Left ventricle myocardium inferior (tissue), 1 donor: ENCODE measurements around the gene TPM4. TPM values are rescaled to one million over a fixed set of nuclear protein-coding genes. Genes with fewer than 3 reads are reported as not detected.
A peak's percentile ranks its signal among the peaks of the same experiment; 100 is the strongest.
"Not testable (repeated sequence)": the region's sequence is repeated elsewhere in the genome, so short reads cannot be mapped to it uniquely, and the experiment has no call there.

Source experiments
- DNase-seq: peaks from one replicate; pipeline ENCODE4 v3.0.0-alpha.2; 2020
- H3K27ac ChIP-seq: fragments of 200-600 bp; replicated peaks from 2 replicates; pipeline ENCODE4 v1.8.0; 2021
- H3K27me3 ChIP-seq: fragments of 200-600 bp; 2 replicates; pipeline ENCODE4 v1.8.0; 2021; ENCODE audit warnings: low read depth
- H3K36me3 ChIP-seq: fragments of 200-600 bp; 2 replicates; pipeline ENCODE4 v1.8.0; 2021
- H3K4me1 ChIP-seq: fragments of 200-600 bp; 2 replicates; pipeline ENCODE4 v1.8.0; 2021
- H3K4me3 ChIP-seq: fragments of 200-600 bp; 2 replicates; pipeline ENCODE4 v1.8.0; 2021; ENCODE audit warnings: mild to moderate bottlenecking, moderate library complexity
- H3K9me3 ChIP-seq: fragments of 200-600 bp; replicated peaks from 2 replicates; pipeline ENCODE4 v1.8.0; 2021
- CTCF ChIP-seq: fragments of 200-600 bp; IDR thresholded peaks from 2 replicates; pipeline ENCODE4 v1.8.0; 2021; ENCODE audit warnings: antibody characterized with exemption, mild to moderate bottlenecking, borderline replicate concordance
- intact Hi-C: fragments of 100-400 bp; cut with micrococcal nuclease; formaldehyde crosslinking; loops from one replicate; pipeline ENCODE4 v1.11.0; 2022
- total RNA-seq: library from RNA; stranded (reverse); fragmentation: NEBNext Ultra II Directional; extraction: Animal tissue kit (Norgen Biotek cat#: 25700); gene quantifications from one replicate; pipeline ENCODE4 v1.2.1, GENCODE V29; 2021
- donor health status: DM: no; HTN: yes; CAD: no; lungs with severe emphysema.

The TPM4 gene
- total RNA-seq, 1 donor from 2014 or later: 69.6 TPM

GRCh38 chr19:16095071-16095571 is 18.8 kb downstream of the TPM4 start:
- Histone ChIP-seq H3K4me1 (no peaks in the 10 kb centered on the region), H3K36me3 (peaks cover 99% of the 10 kb centered on the region), H3K9me3 (no peaks in the 10 kb centered on the region), H3K27ac (peak overlapping the region; percentile 52), H3K27me3 (no peaks in the 10 kb centered on the region), H3K4me3 (no peak overlapping the region)
- intact Hi-C loops: no loop called here
- TF ChIP-seq CTCF: no peak
- DNase-seq: peak; percentile 31

DNA sequence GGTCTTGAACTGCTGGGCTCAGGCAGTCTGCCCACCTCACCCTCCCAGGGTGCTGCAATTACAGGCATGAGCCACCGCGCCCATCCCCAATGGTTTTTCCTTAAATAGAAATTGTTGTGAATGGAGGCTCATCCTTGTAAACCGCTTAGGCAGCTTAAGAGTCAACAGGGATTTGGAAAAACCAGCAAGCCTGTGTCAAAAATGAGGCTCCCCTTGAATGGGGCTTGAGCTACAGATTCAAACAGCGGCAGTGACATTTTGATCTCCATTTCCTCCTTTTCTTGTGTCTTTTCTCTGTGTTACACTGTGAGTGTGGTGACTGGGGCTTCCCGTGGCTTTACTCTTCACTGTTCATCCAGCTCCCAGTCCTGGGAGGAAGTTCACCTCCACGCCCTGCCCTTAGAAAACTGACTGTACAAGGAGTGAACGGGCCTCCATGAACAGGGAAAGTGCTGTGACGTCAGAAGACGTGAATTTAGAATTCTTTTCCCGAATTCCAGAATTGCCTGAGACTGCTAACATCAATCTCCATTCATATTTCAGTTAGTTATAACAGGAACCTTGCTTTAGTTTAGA is 20.1 kb downstream of the TPM4 start:
- H3K27ac ChIP-seq: no peak overlapping the region
- H3K9me3 ChIP-seq: no peaks in the 10 kb centered on the region
- no peaks in the 10 kb centered on the region for H3K4me1 ChIP-seq
- H3K4me3 ChIP-seq: no peak overlapping the region
- no peak for DNase-seq
- intact Hi-C loops: no loop called here
- no peak for TF ChIP-seq CTCF
- no peaks in the 10 kb centered on the region for H3K27me3 ChIP-seq
- peaks cover 99% of the 10 kb centered on the region for H3K36me3 ChIP-seq

GRCh38 chr19:16098416-16098768 is 22.1 kb downstream of the TPM4 start:
- TF ChIP-seq CTCF: no peak
- H3K36me3 ChIP-seq: peaks cover 99% of the 10 kb centered on the region
- no peaks in the 10 kb centered on the region for H3K4me1 ChIP-seq
- no peak overlapping the region for H3K27ac ChIP-seq
- no peak for DNase-seq
- H3K4me3 ChIP-seq: no peak overlapping the region
- H3K9me3 ChIP-seq: no peaks in the 10 kb centered on the region
- intact Hi-C loops: no loop called here
- H3K27me3 ChIP-seq: no peaks in the 10 kb centered on the region

DNA sequence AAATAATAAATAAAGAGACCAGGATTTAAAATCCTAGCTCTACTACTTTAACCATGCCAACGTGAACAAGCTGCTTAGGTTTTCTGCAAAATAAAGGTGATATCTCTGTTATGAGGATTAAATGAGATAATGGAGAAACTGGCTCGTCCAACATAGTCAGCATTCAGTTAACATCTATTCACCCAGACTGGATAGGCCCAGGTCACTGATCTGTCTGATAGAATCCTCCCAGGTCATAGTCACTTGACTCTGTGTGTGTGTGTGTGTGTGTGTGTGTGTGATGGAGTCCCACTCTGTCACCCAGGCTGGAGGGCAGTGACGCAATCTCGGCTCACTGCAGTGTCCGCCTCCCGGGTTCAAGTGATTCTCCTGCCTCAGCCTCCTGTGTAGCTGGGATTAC is 22.5 kb downstream of the TPM4 start:
- Histone ChIP-seq H3K9me3 (no peaks in the 10 kb centered on the region), H3K27ac (no peak overlapping the region), H3K27me3 (no peaks in the 10 kb centered on the region), H3K4me3 (no peak overlapping the region), H3K36me3 (peaks cover 99% of the 10 kb centered on the region), H3K4me1 (no peaks in the 10 kb centered on the region)
- intact Hi-C loops: no loop called here
- no peak for TF ChIP-seq CTCF
- DNase-seq: no peak

DNA sequence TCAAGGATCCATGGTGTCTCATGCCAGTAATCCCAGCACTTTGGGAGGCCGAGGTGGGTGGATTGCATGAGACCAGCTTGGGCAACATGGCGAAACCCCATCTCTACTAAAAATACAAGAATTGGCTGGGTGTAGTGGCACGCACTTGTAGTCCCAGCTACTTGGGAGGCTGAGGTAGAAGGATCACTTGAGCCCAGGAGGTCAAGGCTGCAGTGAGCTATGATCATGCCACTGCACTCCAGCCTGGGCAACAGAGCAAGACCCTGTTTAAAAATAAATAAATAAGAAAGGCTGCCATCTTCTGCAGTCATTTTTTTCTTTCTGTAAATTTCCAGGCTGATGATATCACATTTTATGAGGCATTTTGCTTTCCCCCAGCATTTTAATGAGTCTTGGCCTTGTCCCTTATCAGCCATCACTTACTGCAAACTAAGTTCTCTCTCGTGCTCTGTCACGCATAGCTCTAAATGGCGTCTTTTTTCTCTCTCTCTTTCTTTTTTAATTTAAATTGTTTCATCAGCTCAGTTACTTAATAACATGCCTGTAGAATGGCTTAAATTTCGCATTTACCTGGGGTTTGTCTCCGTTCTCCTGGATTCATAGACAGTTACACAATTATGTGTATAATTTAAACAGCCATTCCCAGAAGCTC is 23.1 kb downstream of the TPM4 start:
- H3K36me3 ChIP-seq: peaks cover 93% of the 10 kb centered on the region
- H3K4me3 ChIP-seq, H3K27ac ChIP-seq, H3K27me3 ChIP-seq, DNase-seq, H3K9me3 ChIP-seq, H3K4me1 ChIP-seq, intact Hi-C loops: not testable (repeated sequence)

DNA sequence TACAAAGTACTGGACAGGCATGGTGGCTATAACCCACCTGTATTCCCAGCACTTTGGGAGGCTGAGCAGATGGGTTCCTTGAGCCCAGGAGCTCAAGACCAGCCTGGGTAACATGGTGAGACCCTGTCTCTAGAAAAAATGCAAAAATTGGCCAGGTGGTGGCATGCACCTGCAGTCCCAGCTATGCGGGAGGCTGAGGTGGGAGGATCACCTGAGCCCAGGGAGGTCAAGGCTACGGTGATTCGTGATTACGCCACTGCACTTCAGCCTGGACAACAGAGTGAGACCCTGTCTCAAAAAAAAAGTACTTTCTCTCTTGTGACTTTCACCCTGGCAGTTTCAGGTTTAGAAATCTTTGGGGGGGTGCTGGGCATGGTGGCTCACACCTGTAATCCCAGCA is 24.2 kb downstream of the TPM4 start:
- Histone ChIP-seq H3K9me3 (no peaks in the 10 kb centered on the region), H3K36me3 (peaks cover 83% of the 10 kb centered on the region), H3K4me3 (no peak overlapping the region), H3K27ac (no peak overlapping the region), H3K4me1 (no peaks in the 10 kb centered on the region), H3K27me3 (no peaks in the 10 kb centered on the region)
- no peak for DNase-seq
- intact Hi-C loops: no loop called here
- no peak for TF ChIP-seq CTCF
